HG03064 (cell line): ENCODE data around the gene EFS.

Experiments
- ATAC-seq: cut with Tn5 transposase; IDR thresholded peaks from one replicate; pipeline ENCODE4 v1.9.1; 2021; ENCODE audit warnings: low read depth; ENCODE audit not compliant: unreplicated experiment

The EFS gene

DNA sequence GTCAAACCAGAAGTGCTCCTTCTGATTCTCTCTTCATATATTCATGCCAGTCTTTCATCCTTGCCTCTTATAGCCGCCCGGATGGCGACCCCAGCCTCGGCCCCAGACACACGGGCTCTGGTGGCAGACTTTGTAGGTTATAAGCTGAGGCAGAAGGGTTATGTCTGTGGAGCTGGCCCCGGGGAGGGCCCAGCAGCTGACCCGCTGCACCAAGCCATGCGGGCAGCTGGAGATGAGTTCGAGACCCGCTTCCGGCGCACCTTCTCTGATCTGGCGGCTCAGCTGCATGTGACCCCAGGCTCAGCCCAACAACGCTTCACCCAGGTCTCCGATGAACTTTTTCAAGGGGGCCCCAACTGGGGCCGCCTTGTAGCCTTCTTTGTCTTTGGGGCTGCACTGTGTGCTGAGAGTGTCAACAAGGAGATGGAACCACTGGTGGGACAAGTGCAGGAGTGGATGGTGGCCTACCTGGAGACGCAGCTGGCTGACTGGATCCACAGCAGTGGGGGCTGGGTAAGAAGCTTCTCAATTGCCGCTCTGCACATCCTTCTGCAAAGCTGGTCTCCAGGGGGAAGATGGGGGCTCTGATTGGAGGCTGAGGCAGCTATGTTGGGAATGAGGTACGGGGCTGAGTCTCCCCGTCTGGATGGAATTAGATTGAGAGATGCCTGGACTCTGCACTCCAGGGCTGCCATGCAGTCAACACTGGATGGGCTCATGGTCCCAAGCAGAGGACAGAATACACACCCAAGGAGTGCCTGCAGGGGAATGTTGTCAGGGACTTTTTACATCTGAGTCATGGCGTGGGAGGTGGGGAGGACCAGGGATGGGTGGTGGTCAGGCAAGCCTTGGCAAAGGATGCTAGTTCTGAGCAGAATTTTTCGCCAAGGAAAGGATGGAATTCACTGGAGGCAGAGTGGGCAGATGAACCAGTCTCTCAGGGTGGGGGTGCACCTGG lies 57.0 kb downstream of the EFS start:
- ATAC-seq, result no peak

DNA sequence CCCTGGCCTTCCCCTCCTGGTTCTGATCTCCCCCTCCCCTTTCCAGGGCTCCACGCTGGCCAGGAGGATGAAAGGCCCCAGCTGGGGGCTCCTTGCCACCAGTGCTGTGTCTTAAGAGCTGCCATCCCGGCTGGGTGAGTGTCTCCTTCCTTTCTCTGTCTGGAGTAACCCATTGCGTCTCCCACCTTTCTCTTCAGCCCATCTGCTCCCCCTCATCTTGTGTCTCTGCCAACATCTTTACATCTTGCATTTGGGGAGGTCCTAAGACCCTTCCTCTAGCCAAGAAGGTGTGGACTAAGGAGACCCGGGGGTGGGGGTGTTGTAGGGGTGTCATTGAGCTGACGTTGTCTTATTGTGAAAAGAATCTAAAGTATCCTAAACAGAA lies 57.8 kb downstream of the EFS start:
- no peak for ATAC-seq

GRCh38 chr14:23306412-23307145 lies 58.4 kb downstream of the EFS start, which contains the start of gene BCL2L2:
Gene BCL2L2, plus strand, starts transcription at chr14:23306833. Its CDS starts 935 bp downstream, at chr14:23307768.
- no peak for ATAC-seq
